HEK293T (cell line): ENCODE results near the gene DNAAF3.

Source experiments
- ARNT ChIP-seq: fragments of 450-650 bp; IDR thresholded peaks from 2 replicates; pipeline ENCODE4 v1.6.1; 2017; ENCODE audit warnings: mild to moderate bottlenecking
- FOXM1 ChIP-seq: fragments of 450-650 bp; IDR thresholded peaks from 2 replicates; pipeline ENCODE4 v1.6.1; 2017; ENCODE audit warnings: mild to moderate bottlenecking, borderline replicate concordance
- SP1 ChIP-seq: fragments of 450-650 bp; IDR thresholded peaks from 2 replicates; pipeline ENCODE4 v1.6.1; 2017

DNA sequence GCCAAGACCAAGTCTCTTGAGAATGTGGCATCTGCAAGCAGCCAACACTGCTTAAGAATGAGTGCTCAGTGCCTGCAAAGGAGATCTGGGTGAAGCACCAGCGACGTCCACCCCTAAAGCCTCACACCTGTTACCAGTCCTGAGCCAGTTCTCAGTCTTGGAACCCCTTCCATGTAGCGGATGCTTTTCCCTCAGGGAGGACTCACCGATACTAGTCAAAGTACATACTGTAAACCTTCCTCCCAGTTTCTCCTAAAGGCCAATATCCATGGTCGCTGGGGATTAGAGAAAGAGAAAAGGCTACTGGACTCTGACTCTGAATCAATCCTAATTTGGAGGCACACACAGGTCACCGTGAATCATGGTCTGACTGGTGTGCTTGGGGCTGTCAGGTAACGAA lies 47.1 kb upstream of the DNAAF3 start:
- TF ChIP-seq ARNT (no peak), FOXM1 (no peak), SP1 (no peak)
